Amygdala (tissue), 56 donors: Measurements from ENCODE around the gene P3H2.
"Not testable (repeated sequence)": the region's sequence is repeated elsewhere in the genome, so short reads cannot be mapped to it uniquely, and the experiment has no call there.

ENCODE experiments used
- DNase-seq, 56 donors: peaks; one replicate each; lab custom pipeline; 2025; lab: John Stamatoyannopoulos, UW

The P3H2 gene, protein sequence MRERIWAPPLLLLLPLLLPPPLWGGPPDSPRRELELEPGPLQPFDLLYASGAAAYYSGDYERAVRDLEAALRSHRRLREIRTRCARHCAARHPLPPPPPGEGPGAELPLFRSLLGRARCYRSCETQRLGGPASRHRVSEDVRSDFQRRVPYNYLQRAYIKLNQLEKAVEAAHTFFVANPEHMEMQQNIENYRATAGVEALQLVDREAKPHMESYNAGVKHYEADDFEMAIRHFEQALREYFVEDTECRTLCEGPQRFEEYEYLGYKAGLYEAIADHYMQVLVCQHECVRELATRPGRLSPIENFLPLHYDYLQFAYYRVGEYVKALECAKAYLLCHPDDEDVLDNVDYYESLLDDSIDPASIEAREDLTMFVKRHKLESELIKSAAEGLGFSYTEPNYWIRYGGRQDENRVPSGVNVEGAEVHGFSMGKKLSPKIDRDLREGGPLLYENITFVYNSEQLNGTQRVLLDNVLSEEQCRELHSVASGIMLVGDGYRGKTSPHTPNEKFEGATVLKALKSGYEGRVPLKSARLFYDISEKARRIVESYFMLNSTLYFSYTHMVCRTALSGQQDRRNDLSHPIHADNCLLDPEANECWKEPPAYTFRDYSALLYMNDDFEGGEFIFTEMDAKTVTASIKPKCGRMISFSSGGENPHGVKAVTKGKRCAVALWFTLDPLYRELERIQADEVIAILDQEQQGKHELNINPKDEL

DNA sequence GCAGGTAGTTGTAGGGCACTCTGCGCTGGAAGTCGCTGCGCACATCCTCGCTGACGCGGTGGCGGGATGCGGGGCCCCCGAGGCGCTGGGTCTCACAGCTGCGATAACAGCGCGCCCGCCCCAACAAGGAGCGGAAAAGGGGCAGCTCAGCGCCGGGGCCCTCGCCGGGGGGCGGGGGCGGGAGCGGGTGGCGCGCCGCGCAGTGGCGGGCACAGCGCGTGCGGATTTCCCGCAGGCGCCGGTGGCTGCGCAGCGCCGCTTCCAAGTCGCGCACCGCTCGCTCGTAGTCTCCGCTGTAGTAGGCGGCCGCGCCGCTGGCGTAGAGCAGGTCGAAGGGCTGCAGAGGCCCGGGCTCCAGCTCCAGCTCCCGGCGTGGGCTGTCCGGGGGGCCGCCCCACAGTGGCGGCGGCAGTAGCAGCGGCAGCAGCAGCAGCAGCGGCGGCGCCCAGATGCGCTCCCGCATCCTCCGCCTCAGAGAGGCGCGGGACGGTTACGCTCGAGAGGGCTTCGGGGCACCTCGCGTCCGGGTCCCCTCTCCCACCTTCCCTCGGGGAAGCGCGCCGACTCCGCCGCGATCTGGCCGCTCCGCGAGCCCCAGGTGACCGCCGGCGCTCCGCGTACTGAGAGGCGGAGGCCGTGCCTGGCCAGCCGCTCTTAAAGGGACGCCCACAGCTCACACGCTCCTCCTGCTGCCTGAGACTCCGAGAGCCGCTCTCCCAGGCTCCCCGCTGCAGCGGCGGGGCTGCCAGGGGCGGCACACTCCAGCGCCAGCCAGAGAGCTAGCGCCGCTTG is at the start of gene P3H2:
Gene P3H2, minus strand, starts transcription at position 629 of the 792 bp plus-strand sequence. Its CDS starts 166 bp downstream, at position 463.
- peak in 55 of 56 donors; percentile 15 to 84 (median 66) for DNase-seq

DNA sequence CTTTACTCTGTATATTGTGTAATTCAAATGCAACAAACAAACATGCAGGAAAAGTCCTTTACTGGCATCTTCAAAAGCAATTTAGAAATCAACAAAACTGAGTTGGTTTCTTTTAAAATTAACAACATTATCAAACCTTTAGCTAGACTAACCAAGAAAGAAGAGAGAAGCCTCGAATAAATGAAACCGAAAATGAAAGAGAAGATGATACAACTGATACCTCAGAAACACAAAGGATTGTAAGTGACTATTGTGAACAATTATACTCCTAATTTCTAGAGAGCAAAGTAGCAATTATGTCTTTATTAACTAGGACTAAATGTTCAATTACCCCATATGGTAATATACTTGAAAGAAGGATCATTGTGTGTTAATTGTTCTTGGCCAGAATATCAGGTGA is 49.2 kb upstream of the P3H2 start:
- no peak for DNase-seq

DNA sequence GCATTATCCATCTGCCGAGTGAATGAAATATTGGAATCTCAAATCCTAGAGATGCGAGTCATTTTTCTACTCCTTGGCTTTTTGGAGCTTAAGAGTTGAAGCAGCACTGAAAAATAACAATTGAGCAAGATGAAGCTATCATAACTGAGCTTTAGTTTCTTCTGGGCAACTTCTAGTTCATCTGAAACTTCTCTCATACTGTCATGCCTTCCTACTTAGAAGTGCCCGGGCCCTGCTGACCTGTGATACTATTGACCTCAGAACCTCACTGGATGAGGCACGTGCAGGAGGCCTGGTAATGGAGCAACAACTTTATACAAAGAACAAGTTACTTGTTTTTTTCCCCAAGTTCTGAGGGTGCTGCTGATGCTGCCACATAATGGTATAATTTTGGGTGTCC is 48.5 kb upstream of the P3H2 start:
- no peak for DNase-seq

DNA sequence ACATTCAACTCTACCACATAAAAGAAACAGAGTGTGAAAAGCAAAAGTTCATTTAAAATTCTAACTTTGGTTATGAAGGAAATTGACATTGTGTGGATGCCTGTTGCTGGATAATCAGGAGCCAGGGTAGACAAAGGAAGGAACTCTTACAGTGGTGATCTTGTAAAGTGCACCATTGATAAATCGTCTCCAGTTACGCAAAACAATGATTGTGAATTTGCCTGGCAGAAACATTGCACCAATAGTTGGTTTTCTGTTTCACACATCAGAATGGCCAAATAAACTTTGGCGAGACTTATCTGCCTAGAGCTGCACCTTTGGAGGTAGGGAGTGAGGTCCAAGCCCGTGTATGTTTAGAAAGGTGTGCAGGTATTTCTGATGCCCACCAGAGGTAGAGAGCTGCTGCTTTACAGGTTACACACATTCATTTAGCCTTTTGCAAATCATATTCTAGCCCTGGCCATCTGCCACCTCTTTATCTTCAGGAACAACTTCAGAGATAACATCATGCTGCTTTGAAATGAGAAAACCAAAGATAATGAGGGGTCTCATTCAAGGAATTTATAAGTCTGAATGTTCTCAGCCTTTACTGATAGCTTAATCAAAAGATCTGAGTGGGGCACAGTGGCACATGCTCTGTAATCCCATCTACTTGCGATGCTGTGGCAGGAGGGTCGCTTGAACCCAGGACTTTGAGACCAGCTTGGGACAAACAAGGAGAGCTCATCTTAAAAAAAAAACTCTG is 47.4 kb upstream of the P3H2 start:
- no peak for DNase-seq

DNA sequence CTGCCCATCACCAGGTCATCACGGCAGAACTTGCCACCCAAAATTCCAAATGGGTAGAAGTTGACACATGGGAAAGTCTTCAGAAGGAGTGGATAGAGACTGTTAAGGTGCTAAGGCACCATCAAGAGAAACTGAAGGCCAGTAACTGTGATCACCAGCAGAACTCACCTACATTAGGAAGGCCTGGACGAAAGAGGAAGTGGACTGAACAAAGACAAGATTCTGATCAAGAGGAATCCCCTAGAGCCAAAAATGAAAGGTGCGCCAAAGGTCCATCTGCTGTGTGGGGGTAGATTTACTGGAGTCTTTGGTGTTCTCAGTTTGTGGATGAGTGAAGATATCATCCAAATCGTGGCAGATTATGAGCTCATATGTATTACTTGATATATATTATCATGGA is 46.3 kb upstream of the P3H2 start:
- DNase-seq, result no peak

DNA sequence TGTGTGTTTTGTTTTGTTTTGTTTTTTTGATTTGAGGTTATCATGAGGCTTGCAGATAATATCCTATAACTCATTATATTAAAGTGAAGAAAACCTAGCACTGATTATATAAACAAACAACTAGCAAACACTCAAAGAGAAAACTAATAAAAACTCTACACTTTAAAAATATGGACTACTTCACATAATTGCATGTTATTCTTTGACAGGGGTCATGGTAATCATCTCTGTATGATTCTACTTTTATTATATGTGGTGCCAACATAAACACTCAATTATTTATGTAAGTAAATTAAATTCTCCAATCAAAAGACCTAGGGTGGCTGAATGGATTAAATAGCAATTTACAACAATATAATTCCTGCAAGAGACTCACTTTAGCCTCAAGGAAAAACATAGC is 44.6 kb upstream of the P3H2 start:
- DNase-seq, result no peak

DNA sequence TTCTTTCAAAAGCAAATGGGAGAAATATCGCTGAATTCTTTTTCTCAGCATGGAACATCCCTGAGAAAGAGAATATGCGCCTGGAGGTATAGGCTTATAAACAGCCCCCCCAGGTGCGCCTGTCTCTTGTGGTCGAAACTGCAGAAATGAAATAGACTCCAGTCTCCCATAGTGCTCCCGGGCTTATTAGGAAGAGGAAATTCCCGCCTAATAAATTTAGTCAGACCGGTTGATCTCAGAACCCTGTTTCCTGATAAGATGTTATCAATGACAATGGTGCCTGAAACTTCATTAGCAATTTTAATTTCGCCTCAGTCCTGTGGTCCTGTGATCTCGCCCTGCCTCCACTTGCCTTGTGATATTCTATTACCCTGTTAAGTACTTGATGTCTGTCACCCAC is 41.3 kb upstream of the P3H2 start:
- DNase-seq, result not testable (repeated sequence)

DNA sequence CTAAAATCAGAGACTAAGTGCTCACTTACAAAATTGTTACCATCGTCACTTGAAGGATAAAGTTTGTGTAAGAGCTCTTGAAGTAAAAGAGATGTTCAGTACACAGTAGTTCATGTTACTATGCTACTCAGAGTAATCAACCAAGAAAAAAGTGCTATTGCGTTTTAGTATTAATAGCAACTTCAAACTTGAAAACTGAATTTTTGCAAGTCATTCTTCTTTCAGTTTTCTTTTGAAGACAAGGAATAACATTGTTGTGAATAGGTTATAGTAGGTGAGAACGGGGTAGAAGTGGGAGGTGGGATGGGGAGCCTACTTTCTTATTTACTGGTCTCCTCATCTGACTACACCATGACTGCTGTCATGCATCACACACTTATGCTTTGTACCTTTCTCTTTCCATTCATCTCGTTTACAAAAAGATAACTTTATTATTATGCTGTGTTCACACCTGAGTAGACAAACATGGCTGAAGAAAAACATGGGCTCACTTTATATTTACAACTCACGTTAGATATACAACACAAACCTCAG is 39.3 kb upstream of the P3H2 start:
- no peak for DNase-seq

DNA sequence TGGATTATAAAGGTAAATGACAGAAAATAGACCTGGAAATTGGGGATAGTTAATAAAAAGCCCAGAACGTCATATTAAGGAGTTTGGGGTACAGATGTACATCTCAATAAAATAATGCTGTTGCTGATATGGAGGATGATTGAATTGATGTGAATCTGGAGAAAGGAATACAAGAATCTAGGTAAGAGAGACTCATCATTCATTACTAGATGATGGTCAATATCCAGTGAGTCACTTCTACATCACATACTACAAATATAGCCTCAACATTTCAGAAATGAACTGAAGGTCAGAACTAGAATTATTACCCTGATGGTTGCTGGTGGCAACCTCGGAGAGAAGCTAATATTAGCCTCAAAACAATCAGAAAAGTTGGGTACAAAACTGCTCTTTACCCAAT is 37.6 kb upstream of the P3H2 start:
- no peak for DNase-seq

DNA sequence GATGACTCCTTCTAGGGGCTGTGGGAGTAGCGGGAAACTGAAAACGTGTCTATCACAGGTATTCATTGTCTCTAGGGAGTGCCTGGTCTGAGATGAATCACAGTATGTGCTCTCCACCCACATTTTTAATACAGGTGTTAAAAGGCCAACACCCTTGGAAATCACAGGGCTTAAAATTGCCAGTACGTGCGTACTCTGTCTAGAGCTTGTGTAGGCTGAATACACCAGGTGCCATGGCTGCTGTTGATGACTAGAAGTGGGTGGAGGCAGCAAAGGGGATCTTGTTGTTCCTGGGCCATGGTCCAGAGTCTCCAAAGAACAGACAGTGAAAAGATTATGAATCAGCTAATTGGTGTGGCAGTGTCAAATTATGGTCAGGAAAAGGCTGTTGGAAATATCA is 35.1 kb upstream of the P3H2 start:
- no peak for DNase-seq

DNA sequence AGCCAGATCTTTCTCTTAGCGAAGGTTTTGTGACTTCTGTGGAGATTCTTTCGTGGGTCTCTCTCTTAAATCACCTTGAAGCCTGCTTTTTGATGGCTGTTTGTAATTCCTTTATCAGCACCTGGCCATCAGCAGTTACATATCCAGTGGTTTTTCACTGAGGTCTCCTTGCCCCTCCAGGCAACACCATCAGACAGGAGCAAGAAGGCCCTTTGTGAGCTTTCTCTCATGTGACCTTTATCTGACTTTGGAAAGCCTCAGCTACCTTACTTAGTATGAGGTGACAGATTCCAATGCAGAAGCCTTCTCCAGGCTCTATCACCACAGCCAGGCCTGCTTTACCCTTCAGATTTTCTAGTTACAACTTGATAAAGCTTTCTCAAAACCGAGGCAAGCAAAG is 30.0 kb upstream of the P3H2 start:
- DNase-seq, result no peak

DNA sequence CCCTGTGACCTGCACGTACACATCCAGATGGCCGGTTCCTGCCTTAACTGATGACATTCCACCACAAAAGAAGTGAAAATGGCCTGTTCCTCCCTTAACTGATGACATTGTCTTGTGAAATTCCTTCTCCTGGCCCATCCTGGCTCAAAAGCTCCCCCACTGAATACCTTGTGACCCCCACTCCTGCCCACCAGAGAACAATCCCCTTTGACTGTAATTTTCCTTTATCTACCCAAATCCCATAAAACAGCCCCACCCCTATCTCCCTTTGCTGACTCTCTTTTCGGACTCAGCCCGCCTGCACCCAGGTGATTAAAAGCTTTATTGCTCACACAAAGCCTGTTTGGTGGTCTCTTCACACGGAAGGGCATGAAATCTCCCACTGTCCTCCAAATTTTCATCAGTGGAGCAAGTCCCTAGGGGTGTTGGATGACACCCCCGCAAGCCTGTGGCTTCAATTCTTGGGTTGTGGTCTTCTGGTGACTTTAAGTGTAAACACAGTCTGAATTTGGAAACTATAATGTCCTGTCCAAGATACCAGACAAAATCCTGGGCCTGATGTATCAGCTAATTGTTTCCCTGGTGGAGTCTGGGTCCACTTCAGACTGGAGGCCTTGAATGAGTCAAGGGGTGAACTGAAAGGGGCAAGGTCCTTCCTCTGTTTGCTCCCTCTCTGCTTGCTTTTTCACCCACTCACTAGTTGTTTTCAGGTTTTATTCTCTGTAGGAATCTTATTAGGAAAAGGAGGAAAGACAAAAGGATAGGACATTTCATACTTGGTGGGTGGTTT is 29.3 kb upstream of the P3H2 start:
- not testable (repeated sequence) for DNase-seq

DNA sequence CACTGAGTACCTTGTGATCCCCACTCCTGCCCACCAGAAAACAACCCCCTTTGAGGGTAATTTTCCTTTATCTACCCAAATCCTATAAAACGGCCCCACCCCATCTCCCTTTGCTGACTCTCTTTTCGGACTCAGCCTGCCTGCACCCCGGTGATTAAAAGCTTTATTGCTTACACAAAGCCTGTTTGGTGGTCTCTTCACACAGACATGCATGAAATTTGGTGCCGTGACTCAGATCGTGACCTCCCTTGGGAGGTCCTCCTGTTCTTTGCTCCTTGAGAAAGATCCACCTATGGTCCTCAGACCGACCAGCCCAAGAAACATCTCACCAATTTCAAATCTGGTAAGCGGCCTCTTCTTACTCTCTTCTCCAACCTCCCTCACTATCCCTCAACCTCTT is 24.1 kb upstream of the P3H2 start:
- not testable (repeated sequence) for DNase-seq

DNA sequence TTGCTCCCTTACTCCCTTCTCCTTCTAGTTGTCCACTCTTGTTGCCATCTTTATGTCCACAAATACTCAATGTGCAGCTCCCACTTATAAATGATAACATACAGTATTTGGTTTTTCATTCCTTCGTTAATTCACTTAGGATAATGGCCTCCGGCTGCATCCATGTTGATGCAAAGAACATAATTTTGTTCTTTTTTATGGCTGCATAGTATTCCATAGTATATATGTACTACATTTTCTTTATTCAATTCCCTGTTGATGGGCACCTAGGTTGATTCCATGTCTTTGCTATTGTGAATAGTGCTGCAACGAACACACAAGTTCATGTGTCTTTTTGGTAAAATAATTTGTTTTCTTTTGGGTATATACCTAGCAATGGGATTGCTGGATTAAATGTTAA is 21.3 kb upstream of the P3H2 start:
- no peak for DNase-seq

DNA sequence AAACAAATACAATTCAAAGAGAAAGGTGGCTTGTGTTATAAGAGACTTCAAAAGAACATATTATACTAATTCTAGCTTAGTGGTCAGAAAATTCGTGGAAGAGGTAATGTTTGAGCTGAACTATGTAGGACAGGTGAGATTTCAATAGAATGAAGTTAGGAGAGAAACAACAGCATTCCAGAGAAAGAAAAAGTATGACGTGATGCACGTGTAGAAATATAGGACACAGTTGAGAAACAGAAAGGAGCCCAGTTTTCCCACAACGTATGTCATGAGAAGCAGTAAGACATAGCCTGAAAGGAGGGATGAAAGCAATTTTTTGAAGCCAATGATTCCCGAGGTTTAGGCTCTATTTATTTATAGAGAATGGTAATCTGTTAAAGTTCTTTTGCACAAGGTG is 18.7 kb upstream of the P3H2 start:
- no peak for DNase-seq

DNA sequence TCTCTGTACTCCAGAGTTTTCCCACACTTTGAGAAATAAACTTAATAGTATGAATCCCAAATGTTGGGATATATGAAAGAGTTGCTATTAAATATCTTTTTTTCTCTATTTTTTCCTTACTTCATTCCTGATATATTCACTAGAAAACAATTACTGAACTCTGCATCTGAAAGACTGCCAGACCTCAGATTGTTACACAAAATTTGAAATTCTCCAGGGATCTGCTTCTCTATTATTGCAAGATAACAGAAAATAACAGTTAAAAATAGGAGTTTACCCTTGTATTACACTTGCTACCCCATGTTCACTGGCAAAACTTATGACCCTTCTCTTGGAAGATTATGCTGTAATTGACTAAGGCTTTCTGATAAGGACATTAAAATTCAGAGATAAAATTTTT is 11.7 kb upstream of the P3H2 start:
- DNase-seq, result no peak

DNA sequence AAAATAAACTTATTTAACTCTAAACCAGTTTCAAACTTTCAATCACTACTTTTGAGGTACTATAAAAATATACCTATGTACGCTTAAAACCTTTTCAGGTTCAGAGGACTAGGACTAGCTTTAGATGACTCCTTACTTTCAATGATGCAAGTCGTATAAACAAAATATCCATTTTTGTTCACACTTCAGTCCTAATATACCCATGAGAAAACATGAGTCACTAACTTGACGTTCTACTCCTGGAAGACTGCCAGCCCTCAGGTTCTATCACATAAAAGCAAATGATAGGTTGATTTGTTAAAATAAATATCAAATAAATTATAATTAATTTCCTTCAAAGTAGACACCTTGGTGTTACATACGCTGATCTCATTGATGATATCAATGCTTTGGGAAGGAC is 10.6 kb upstream of the P3H2 start:
- DNase-seq, result no peak

DNA sequence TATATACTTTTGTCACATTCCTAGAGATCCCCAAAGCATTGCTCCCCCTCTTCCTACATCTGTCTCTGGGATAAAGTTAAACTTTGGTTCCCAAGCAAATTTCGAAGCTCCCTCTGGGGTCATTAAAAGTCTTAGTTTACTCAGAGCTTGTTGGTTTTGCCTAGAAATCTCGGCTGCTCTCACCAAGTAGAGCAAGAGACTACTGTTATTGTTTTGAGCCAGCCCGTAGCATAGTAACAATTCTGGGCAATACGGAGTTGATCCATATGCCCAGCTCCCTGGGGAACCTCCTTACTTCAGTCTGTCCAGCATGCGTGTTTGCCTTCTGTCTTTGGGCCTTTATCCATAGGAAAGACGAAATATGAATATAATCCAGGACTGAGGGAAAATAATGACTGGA is 10.0 kb upstream of the P3H2 start:
- no peak for DNase-seq

DNA sequence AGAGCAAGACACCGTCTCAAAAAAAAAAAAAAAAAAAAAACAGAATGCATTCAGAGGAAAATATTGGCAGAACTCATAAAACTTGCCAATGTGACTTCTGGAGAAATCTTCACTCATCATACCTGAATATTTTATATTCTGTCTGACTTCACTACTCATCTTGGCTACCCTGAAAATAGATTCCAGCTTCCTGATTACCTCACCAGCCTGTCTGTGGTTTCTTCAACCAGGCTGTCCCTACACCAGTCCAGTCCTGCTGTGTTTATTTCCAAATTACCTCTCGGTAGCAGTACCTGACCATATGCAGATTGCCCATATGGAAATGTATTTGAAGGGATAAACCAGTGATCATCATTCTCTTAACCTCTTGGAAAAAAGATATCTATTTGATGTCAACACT is 9.3 kb upstream of the P3H2 start:
- no peak for DNase-seq

DNA sequence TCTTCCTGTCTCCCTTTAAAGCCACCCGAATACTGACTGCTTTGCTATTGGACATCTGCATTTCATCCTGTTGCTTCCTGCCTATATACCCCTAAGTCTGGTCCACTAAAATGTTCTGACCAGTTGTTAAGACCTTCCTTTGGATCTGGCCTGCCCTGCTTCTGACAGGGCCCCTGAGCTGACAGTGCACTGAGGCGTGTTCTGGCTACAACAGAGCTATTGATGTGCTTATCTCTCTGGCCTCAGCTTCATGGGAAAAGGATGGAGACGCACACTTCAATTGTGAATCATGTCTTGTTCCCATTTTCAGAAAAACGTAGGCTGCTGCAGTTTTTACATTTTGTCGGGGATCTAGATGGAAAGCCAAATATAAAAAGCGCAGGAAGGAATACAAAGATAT is 7.1 kb upstream of the P3H2 start:
- no peak for DNase-seq
